Measurements from ENCODE around the gene ARL6IP4. TPM values are rescaled to one million over a fixed set of nuclear protein-coding genes. Genes with fewer than 3 reads are reported as not detected.

The ARL6IP4 gene
- total RNA-seq, 1 experiment from 2014 or later, result 133 TPM

GRCh38 chr12:122932207-122932606 lies 48.3 kb upstream of the ARL6IP4 start (continued):
- TF ChIP-seq PREB (CRISPR knock-in tag; IDR thresholded peaks at IDR 0.05; ENCODE audit: borderline replicate concordance), result no peak
- no peak for TF ChIP-seq ZNF281 (CRISPR knock-in tag; IDR thresholded peaks at IDR 0.05)
- no peak for TF ChIP-seq ZNF532 (CRISPR knock-in tag; IDR thresholded peaks at IDR 0.05; ENCODE audit: borderline replicate concordance)
- no peak for TF ChIP-seq E2F4 (CRISPR knock-in tag; IDR thresholded peaks at IDR 0.05; ENCODE audit: borderline replicate concordance, low read depth)
- TF ChIP-seq AR (CRISPR knock-in tag; IDR thresholded peaks at IDR 0.05), result no peak
- no peak for TF ChIP-seq E2F5 (CRISPR knock-in tag; IDR thresholded peaks at IDR 0.05)
- no peak for TF ChIP-seq SP1 (CRISPR knock-in tag; conservative IDR thresholded peaks at IDR 0.05)
- no peak for TF ChIP-seq ZNF416 (CRISPR knock-in tag; IDR thresholded peaks at IDR 0.05)
- TF ChIP-seq TP53 (CRISPR knock-in tag; IDR thresholded peaks at IDR 0.05), result no peak
- no peak for TF ChIP-seq CDX4 (CRISPR knock-in tag; IDR thresholded peaks at IDR 0.05; ENCODE audit: borderline replicate concordance)
- no peak for TF ChIP-seq NFE2L1 (CRISPR knock-in tag; IDR thresholded peaks at IDR 0.05)
- no peak for TF ChIP-seq CREM (CRISPR knock-in tag; IDR thresholded peaks at IDR 0.05)
- TF ChIP-seq ELF4 (CRISPR knock-in tag; IDR thresholded peaks at IDR 0.05; ENCODE audit: low read depth), result no peak
- TF ChIP-seq HMGA2 (CRISPR knock-in tag; IDR thresholded peaks at IDR 0.05), result no peak
- no peak for TF ChIP-seq ATF3 (CRISPR knock-in tag; conservative IDR thresholded peaks at IDR 0.05)
- TF ChIP-seq ESRRA (CRISPR knock-in tag; IDR thresholded peaks at IDR 0.05; ENCODE audit: borderline replicate concordance), result no peak
- no peak for TF ChIP-seq NFATC4 (CRISPR knock-in tag; IDR thresholded peaks at IDR 0.05)

All from WTC11 (cell line).